ENCODE measurements around the gene PPIL1. TPM values are rescaled to one million over a fixed set of nuclear protein-coding genes. Genes with fewer than 3 reads are reported as not detected.

The PPIL1 gene
- total RNA-seq, 1 donor from 2014 or later: 53.1 TPM

- Mint-ChIP-seq H3K36me3 (ENCODE audit: insufficient read depth) (no peaks in the 10 kb centered on the region), H3K4me1 (ENCODE audit: low read depth) (peaks cover 12% of the 10 kb centered on the region), H3K27ac (no peak overlapping the region), H3K27me3 (no peaks in the 10 kb centered on the region), H3K9me3 (ENCODE audit: low read depth) (no peaks in the 10 kb centered on the region), H3K4me3 (ENCODE audit: low read depth) (no peak overlapping the region)
- DNase-seq (ENCODE audit: low spot score, unreplicated experiment): no peak
- no peak for TF ChIP-seq CTCF (IDR thresholded peaks at IDR 0.05; ENCODE audit: unreplicated experiment)
Measured at GRCh38 chr6:36888654-36889481, 14.3 kb upstream of the PPIL1 start.

GRCh38 chr6:36888115-36888643, 13.6 kb upstream of the PPIL1 start:
- H3K36me3 Mint-ChIP-seq (ENCODE audit: insufficient read depth): no peaks in the 10 kb centered on the region
- DNase-seq (ENCODE audit: low spot score, unreplicated experiment): no peak
- no peak overlapping the region for H3K27ac Mint-ChIP-seq
- H3K9me3 Mint-ChIP-seq (ENCODE audit: low read depth): no peaks in the 10 kb centered on the region
- no peak overlapping the region for H3K4me3 Mint-ChIP-seq (ENCODE audit: low read depth)
- TF ChIP-seq CTCF (IDR thresholded peaks at IDR 0.05; ENCODE audit: unreplicated experiment): no peak
- H3K27me3 Mint-ChIP-seq: no peaks in the 10 kb centered on the region
- peaks cover 12% of the 10 kb centered on the region for H3K4me1 Mint-ChIP-seq (ENCODE audit: low read depth)

- no peaks in the 10 kb centered on the region for H3K9me3 Mint-ChIP-seq (ENCODE audit: low read depth)
Measured at GRCh38 chr6:36886950-36887618, 12.5 kb upstream of the PPIL1 start.

GRCh38 chr6:36885461-36886401, 11.1 kb upstream of the PPIL1 start, which contains the start of gene C6orf89:
Gene C6orf89 (plus strand): TSS chr6:36885952. CDS start chr6:36899445, 13,493 bp downstream.
- peaks cover 12% of the 10 kb centered on the region for H3K4me1 Mint-ChIP-seq (ENCODE audit: low read depth)
- no peaks in the 10 kb centered on the region for H3K9me3 Mint-ChIP-seq (ENCODE audit: low read depth)
- H3K27me3 Mint-ChIP-seq: no peaks in the 10 kb centered on the region
- peak within 1 kb of the TSS; percentile 96 for H3K27ac Mint-ChIP-seq
- peak; percentile 84 for TF ChIP-seq CTCF (IDR thresholded peaks at IDR 0.05; ENCODE audit: unreplicated experiment)
- H3K4me3 Mint-ChIP-seq (ENCODE audit: low read depth): peak within 1 kb of the TSS; percentile 90
- peak; percentile 87 for DNase-seq (ENCODE audit: low spot score, unreplicated experiment)
- no peaks in the 10 kb centered on the region for H3K36me3 Mint-ChIP-seq (ENCODE audit: insufficient read depth)

More at GRCh38 chr6:36886950-36887618, 12.5 kb upstream of the PPIL1 start:
- Mint-ChIP-seq H3K4me1 (ENCODE audit: low read depth) (peaks cover 12% of the 10 kb centered on the region), H3K27ac (no peak overlapping the region), H3K36me3 (ENCODE audit: insufficient read depth) (no peaks in the 10 kb centered on the region), H3K27me3 (no peaks in the 10 kb centered on the region), H3K4me3 (ENCODE audit: low read depth) (peak overlapping the region; percentile 90)
- TF ChIP-seq CTCF (IDR thresholded peaks at IDR 0.05; ENCODE audit: unreplicated experiment): no peak
- no peak for DNase-seq (ENCODE audit: low spot score, unreplicated experiment)
